Kidney epithelial cell (primary cell): ENCODE results near the gene DKK2. TPM values are rescaled to one million over a fixed set of nuclear protein-coding genes. Genes with fewer than 3 reads are reported as not detected.

Experiments used
- DNase-seq: peaks from one replicate; pipeline ENCODE4 v3.0.0-alpha.2; 2010; ENCODE audit warnings: low read depth
- H3K27me3 ChIP-seq: 2 replicates; pipeline ENCODE4 v1.6.0; 2011; ENCODE audit warnings: low read length; ENCODE audit not compliant: control insufficient read depth, insufficient read depth
- H3K36me3 ChIP-seq: 2 replicates; pipeline ENCODE4 v1.5.1; 2011; ENCODE audit warnings: low read length; ENCODE audit not compliant: control insufficient read depth, insufficient read depth
- H3K4me3 ChIP-seq: 2 replicates; pipeline ENCODE4 v1.5.1; 2011; ENCODE audit warnings: low read depth, mild to moderate bottlenecking, control low read depth, low read length
- total RNA-seq: library from RNA; depleted of rRNA; stranded (reverse); fragments of >200 nt; gene quantifications from 2 replicates; pipeline ENCODE4 v1.2.3, GENCODE V29; 2015
- TF ChIP-seq, protein P1 (sequence below): IDR thresholded peaks from 2 replicates; pipeline ENCODE4 v1.5.1; 2011; ENCODE audit warnings: mild to moderate bottlenecking, moderate library complexity, low read length, control low read depth, inconsistent platforms; ENCODE audit not compliant: insufficient read depth, poor library complexity, severe bottlenecking

The DKK2 gene
- total RNA-seq, 1 donor from 2014 or later = not detected

DNA sequence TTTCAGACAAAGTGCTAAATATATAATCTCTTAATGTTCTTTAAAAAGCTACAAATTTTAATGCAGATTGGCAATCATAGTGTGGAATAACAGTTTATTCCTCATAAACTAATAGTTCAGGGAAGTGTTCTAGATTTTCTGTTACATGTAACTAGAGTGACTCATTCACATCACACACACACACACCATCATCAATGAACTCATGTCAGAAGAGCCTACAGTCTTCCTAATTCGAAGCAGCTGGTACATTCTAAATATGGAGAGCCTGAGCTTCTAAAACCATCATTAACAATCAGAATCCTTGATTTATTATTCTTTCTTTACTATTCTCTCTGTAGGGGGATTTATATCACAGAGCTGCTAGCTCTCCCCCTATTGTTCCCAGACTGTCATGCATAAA lies 49.6 kb downstream of the DKK2 start:
- Histone ChIP-seq H3K4me3 (no peak overlapping the region), H3K27me3 (no peaks in the 10 kb centered on the region), H3K36me3 (no peaks in the 10 kb centered on the region)
- no peak for DNase-seq
- TF ChIP-seq, protein P1, sequence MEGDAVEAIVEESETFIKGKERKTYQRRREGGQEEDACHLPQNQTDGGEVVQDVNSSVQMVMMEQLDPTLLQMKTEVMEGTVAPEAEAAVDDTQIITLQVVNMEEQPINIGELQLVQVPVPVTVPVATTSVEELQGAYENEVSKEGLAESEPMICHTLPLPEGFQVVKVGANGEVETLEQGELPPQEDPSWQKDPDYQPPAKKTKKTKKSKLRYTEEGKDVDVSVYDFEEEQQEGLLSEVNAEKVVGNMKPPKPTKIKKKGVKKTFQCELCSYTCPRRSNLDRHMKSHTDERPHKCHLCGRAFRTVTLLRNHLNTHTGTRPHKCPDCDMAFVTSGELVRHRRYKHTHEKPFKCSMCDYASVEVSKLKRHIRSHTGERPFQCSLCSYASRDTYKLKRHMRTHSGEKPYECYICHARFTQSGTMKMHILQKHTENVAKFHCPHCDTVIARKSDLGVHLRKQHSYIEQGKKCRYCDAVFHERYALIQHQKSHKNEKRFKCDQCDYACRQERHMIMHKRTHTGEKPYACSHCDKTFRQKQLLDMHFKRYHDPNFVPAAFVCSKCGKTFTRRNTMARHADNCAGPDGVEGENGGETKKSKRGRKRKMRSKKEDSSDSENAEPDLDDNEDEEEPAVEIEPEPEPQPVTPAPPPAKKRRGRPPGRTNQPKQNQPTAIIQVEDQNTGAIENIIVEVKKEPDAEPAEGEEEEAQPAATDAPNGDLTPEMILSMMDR = no peak

DNA sequence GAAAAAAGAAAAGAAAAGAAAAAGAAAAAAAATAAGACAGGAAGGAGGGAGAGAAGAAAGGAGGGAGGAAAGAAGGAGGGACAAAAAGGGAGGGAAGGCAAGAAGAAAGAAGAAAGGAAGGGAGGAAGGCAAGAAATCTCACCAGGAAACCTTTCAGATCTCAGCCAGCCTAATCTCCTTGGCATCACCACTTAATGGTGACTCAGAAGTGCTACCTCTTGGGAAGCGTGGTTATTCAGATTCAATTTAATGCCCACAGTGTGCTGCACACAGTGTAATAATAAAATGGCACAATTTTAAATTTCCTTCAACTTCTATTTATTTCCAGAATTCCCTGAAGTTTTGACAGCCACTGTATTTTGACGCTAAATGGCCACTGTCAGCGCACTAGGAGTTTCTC lies 50.3 kb downstream of the DKK2 start:
- DNase-seq = no peak
- Histone ChIP-seq H3K4me3 (no peak overlapping the region), H3K27me3 (no peaks in the 10 kb centered on the region), H3K36me3 (no peaks in the 10 kb centered on the region)
- TF ChIP-seq, protein P1 = no peak

DNA sequence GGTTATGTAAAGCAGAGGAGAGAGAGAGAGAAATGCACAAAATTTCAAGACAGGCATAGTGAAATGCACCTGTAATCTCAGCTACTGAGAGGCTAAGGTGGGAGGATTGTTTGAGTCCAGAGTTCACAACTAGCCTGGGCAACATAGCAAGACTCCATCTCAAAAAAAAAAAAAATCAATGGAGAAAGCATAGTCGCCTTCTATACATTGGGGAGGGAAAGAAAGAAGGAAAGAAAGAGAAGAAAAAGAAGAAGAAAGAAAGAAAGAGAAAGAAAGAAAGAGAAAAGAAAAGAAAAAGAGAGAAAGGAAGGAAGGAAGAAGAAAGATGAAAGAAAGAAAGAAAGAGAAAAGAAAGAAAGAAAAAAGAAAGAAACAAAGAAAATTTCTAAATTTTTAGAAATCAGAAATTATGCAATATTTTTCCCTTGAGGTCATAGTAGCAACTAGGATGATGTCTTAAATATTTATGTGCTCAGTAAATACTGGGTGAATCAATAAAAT lies 53.4 kb downstream of the DKK2 start:
- DNase-seq = no peak
- Histone ChIP-seq H3K36me3 (no peaks in the 10 kb centered on the region), H3K27me3 (no peaks in the 10 kb centered on the region), H3K4me3 (no peak overlapping the region)
- TF ChIP-seq, protein P1 = no peak

DNA sequence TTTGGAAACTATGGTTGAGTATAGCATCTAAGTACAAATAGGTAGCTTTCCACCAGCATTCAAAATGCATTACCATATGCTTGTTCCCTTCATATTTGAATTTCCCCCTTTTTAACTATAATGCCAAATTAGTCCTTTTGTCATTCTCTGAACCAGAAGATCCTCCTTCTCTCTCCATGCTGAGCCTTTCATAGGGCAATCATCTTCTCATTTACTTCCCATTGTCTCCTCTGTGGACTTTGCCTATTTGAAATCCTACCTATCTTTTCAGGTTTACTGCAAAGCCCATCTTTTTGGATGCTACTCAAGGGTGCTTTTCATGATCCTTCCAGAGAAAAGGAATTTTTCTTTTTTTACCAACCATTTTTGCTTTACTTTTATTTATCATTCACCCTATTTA lies 54.7 kb downstream of the DKK2 start:
- DNase-seq = no peak
- no peaks in the 10 kb centered on the region for H3K27me3 ChIP-seq
- no peaks in the 10 kb centered on the region for H3K36me3 ChIP-seq
- H3K4me3 ChIP-seq = no peak overlapping the region
- TF ChIP-seq, protein P1 = no peak

DNA sequence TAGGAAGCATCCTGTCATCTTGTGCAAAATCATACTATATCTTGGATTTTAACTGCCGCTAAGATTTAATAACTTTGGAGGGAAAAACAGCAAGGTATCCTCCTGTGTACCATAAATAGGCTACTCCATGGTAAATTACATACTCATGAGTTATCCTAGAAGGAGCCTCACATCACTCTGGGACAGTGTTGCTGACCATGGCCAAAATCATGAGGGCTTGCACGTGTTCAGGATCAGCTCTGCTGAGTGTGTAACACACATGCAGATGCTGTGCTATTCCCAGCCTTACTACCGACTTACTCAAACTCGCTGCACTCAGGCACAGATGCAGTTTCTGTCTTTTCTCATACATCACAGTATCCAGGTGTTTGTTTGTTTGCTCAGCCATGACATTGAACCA lies 56.6 kb downstream of the DKK2 start:
- no peak overlapping the region for H3K4me3 ChIP-seq
- no peaks in the 10 kb centered on the region for H3K27me3 ChIP-seq
- no peaks in the 10 kb centered on the region for H3K36me3 ChIP-seq
- TF ChIP-seq, protein P1 = no peak
- no peak for DNase-seq

DNA sequence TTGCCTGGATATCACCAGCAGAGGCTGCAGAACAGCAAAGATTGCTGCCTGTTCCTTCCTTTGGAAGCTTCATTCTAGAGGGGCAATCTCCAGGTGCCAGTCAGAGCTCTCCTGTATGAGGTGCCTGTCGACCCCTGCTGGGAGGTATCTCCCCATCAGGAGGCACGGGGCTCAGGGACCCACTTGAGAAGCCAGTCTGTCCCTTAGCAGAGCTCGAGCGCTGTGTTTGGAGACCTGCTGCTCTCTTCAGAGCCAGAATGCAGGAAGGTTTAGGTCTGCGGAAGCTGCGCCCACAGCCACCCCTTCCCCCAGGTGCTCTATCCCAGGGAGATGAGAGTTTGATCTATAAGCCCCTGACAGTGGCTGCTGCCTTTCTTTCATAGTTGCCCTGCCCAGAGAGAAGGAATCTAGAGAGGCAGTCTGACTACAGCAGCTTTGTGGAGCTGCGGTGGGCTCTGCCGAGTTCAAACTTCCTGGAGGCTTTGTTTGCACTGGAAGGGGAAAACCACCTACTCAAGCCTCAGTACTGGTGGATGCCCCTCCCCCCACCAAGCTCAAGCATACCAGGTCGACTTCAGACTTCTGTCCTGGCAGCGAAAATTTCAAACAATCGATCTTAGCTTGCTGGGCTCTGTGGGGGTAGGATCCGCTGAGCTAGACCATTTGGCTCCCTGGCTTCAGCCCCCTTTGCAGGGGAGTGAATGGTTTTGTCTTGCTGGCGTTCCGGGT lies 57.9 kb downstream of the DKK2 start:
- Histone ChIP-seq H3K4me3 (no peak overlapping the region), H3K36me3 (no peaks in the 10 kb centered on the region), H3K27me3 (no peaks in the 10 kb centered on the region)
- TF ChIP-seq, protein P1 = no peak
- DNase-seq = no peak
